NCI-H345 treated with DMSO at 0.1 percent for 48 hours (cell line): ENCODE data around the gene CDKN2D.

Experiments
- DNase-seq: peaks from one replicate; lab custom pipeline; 2025; ENCODE audit not compliant: unreplicated experiment; lab: John Stamatoyannopoulos, UW

CDKN2D gene

DNA sequence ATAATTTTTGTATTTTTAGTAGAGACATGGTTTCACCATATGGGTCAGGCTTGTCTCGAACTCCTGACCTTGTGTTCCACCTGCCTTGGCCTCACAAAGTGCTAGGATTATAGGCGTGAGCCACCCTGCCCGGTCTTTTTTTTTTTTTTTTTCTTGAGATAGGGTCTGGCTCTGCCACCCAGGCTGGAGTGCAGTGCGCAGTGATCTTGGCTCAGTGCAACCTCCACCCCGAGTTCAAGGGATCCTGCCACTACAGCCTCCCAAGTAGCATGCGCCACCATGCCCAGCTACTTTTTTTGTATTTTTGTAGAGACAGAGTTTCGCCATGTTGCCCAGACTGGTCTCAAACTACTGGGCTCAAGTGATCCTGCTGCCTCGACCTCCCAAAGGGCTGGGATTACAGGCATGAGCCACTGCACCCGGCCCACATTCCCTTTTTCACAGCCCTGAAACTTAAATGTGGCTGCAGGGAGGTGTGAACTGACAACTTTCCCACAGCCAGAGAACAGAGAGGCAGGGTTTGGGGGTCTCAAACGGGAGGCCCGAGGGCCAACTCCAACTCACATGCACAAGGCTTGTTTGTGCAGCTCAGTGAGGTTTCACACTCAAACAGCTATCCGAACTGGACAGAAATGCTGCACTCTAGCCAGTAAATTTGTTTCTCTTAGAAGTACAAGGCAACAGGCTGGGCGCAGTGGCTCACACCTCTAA is 47.2 kb downstream of the CDKN2D start:
- no peak for DNase-seq

DNA sequence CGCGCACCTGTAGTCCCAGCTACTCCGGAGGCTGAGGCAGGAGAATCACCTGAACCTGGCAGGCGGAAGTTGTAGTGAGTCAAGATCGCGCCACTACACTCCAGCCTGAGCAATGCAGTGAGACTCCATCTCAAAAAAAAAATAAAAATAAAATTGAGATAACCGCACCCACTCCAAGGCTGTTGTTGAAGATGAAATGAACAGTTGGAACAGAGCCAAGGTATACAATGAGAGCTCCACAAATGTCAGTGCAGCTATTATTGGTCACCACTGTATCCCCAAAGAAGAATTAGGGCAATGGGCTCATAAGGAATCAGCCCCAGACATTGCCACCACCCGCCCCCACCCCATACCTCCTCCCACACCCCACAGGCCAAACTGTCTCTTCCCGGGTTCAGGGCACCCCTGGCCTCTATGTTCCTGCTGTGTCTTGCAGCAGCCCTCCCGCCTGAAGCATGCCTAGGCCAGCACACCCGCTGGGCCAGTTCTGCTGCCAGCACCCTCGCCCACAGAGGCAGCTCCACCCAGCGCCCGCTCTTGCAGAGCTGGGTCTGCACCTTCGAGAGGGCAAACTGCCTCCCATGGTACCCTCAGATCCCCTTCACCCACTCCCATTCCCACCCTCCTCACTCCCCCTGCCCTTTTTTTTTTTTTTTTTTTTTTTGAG is 48.0 kb downstream of the CDKN2D start:
- no peak for DNase-seq

DNA sequence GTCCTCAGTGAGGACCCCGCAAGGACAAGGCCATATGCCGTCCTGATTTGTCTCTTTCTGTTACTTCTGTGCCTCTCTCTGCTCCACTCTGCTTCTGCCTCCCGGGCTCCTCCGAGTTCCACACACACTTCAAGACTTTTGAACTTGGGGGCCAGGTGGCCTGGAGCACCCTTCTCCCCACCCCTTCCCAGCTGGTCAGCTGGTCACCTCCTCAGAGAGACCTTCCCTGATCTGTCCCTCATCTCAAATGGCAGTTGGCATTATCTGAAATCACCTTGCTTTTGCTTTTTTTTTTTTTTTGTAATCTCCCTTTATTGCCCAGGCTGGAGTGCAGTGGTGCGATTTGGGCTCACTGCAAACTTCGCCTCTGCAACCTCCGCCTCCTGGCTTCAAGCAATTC is 49.4 kb downstream of the CDKN2D start:
- DNase-seq: no peak

DNA sequence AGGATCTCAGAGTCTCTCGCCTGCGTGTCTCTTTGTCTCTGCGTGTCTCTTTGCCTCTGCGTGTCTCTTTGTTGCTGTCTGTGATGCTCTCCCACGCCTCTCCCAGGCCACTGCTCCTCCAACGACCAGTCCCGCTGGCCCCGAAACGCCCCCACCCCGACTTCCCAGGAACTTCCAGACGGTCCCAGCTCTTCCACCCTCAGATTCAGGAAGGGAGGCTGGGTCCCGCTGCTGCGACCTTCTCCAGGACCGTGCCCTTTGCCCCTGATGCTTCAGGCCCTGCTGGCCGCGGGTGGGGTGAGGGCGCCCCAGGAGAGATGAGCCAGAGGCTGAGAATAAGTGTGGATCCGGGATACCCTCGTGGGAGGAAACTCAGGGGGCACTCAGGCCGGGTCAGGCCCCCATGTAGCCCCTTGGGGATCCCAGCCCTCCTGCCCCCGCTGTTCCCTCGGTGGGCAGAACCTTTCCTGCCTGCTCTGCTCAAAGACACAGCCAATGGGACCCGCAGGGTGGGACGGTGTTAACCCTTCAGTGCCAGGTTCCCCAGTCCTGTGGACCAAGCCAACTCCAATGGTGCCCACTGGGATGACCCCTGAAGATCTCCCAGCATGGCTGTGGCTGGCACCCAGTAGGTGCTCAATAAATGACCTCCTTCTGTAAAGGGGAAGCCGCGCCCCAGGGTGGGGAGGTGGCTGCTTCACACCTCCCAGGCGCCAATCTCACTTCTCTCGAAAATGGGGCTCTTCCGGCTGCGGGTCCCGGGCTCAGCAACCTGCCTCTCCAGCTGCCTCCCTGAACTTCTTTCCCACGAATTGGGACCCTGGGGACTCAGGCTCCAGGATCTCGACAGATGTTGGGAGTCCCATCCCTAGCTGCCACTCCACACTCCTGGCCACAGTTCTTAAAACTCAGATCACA is 50.1 kb downstream of the CDKN2D start:
- DNase-seq: no peak

DNA sequence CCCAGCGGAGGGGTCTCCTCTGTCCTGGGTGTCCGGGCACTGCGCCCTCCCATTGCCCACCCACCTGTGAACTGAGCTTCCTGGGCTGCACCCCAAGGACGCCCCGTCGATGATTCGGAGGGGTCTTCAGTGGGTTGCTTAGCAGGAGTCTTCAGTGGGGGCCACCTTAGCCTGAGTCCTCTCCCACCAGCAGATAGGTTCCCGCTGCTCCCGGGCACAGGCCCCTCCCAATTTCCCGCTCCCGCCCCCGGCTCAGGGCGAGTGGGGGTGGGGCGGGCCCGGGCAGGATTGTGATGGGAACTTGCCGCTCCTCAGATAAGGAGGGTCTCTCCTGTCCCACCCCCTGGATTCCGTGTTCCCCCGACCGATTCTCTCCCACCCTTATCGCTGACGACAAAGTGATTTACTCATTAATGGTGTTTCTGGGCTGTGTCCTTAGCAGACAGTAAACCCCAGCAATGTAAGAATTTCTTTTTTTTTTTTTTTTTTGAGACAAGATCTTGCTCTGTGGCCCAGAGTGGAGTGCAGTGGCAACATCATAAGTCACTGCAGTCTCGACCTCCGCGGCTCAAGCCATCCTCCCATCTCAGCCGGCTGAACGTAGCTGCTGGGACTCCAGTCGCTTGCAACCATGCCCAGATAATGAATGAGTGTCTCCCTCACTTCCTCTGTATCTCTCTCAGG is 50.9 kb downstream of the CDKN2D start:
- no peak for DNase-seq

DNA sequence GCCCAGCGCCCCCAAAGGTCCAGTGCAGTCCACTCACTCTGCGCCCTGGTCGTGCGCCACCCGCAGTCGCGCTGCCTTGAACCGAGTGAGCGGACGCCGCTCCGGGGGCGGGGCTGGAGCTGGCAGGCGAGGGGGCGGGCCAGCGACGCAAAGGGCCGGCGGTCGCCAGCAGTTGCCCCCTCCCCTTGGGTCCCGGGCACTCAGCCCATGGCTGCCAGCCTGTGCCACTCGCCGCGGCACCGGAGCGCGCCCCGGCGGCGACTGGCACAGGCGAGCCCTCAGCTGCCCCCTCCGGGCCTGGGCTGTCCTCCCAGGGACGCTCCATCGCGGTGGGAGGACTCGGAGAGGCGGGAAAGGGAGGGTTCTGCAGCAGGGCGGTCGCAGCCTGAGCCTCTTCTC is 51.4 kb downstream of the CDKN2D start, which contains the start of gene S1PR5:
Gene S1PR5, minus strand, starts transcription at position 87 of the 399 bp plus-strand sequence. CDS start 2,436 bp downstream, outside the sequence.
- DNase-seq: no peak

DNA sequence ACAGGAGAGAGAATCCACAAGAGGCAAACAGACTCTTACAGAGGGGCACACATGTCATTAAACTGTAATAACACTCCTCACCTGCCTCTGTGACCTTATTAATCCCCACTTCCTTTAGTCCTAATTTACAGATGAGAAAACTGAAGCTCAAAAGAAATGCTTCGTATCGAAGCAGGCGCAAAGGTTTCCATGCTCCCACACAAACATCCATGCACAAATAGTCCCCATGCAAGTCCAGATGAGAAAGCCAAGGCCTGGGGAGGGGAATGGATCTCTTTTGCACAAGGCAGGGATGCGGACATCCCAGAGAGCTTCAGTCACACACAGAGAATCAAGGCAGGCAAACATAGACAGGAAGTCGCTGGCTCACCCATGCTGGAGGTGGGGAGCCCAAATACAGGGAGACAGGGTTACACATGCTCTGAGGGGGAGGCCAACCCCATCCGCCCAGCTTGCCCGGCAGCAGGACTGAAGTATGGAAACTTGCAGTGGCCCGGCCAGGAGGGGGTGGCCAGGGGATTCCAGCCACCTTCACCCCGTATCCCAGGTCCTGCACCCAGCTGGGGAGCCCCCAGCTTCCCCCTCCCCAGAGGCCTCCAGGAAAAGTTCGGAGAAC is 52.0 kb downstream of the CDKN2D start:
- DNase-seq: no peak
